H1 (cell line): Measurements from ENCODE around the gene RPIA. TPM values are rescaled to one million over a fixed set of nuclear protein-coding genes. Genes with fewer than 3 reads are reported as not detected.
A peak's percentile ranks its signal among the peaks of the same experiment; 100 is the strongest.

Experiments
- CTCF ChIA-PET: fragments of 300-600 bp; sonication (Branson Sonifier 250); formaldehyde crosslinking; loops from one replicate; lab custom pipeline; 2021; ENCODE audit not compliant: partially characterized antibody; lab: Charles Lee
- POLR2A ChIA-PET: fragments of 300-600 bp; sonication (Branson Sonifier 250); formaldehyde crosslinking; loops from one replicate; lab custom pipeline; 2021; ENCODE audit warnings: inconsistent platforms; ENCODE audit not compliant: partially characterized antibody; lab: Charles Lee
- DNase-seq, 2 experiments: peaks; one replicate each; pipeline versions ENCODE4 v3.0.0 to v3.0.0-alpha.2; 2010 to 2022; ENCODE audit warnings: low spot score in 2 of 2, low read depth in 1 of 2, mixed read lengths in 1 of 2
- FAIRE-seq: peaks from 2 replicates; lab custom pipeline; 2011; peaks lifted over from hg19 to GRCh38; lab: Jason Lieb, UNC
- H2AFZ ChIP-seq: 2 replicates; pipeline ENCODE4 v1.8.1; 2012; ENCODE audit warnings: low read length, inconsistent platforms
- H2AK5ac ChIP-seq: 2 replicates; pipeline ENCODE4 v1.6.1; 2013; ENCODE audit warnings: low read depth, low read length
- H2BK120ac ChIP-seq: replicated peaks from 2 replicates; pipeline ENCODE3; 2013; ENCODE audit warnings: low read depth, low read length, inconsistent platforms
- H2BK12ac ChIP-seq: 2 replicates; pipeline ENCODE4 v1.6.1; 2013; ENCODE audit warnings: low read depth, low read length
- H2BK15ac ChIP-seq: 2 replicates; pipeline ENCODE4 v1.6.1; 2013; ENCODE audit warnings: low read length
- H2BK20ac ChIP-seq: 2 replicates; pipeline ENCODE4 v1.6.1; 2013; ENCODE audit warnings: low read length
- H2BK5ac ChIP-seq: 2 replicates; pipeline ENCODE4 v1.6.1; 2013; ENCODE audit warnings: low read depth, low read length
- H3K14ac ChIP-seq: 2 replicates; pipeline ENCODE4 v1.6.1; 2013; ENCODE audit warnings: inconsistent platforms; ENCODE audit not compliant: insufficient read length
- H3K18ac ChIP-seq: 2 replicates; pipeline ENCODE4 v1.6.1; 2013; ENCODE audit warnings: low read length; ENCODE audit errors: extremely low read depth
- H3K23ac ChIP-seq: 2 replicates; pipeline ENCODE4 v1.6.1; 2013; ENCODE audit warnings: inconsistent platforms; ENCODE audit not compliant: insufficient read length
- H3K23me2 ChIP-seq: 2 replicates; pipeline ENCODE4 v1.6.1; 2013; ENCODE audit warnings: low read depth, low read length
- H3K27ac ChIP-seq: 2 replicates; pipeline ENCODE4 v1.6.1; 2011; ENCODE audit warnings: low read depth, low read length, inconsistent platforms
- H3K27me3 ChIP-seq, 4 experiments: replicated peaks in 1 of 4; 1 replicate in 1 of 4; 2 replicates in 3 of 4; pipeline versions ENCODE4 v1.6.1 to v1.8.1; 2011 to 2013; ENCODE audit warnings: low read length in 3 of 4, mild to moderate bottlenecking in 3 of 4, inconsistent platforms in 2 of 4, mixed read lengths in 2 of 4, moderate library complexity in 1 of 4; ENCODE audit not compliant: control insufficient read depth in 3 of 4, insufficient read depth in 3 of 4; ENCODE audit errors: extremely low read depth in 1 of 4
- H3K36me3 ChIP-seq, 4 experiments: 2 replicates each; pipeline versions ENCODE4 v1.6.1 to v1.8.1; 2011 to 2013; ENCODE audit warnings: mild to moderate bottlenecking in 4 of 4, low read length in 3 of 4, moderate library complexity in 2 of 4, control low read depth in 1 of 4, inconsistent platforms in 1 of 4; ENCODE audit not compliant: insufficient read depth in 4 of 4, control insufficient read depth in 2 of 4
- H3K4ac ChIP-seq: replicated peaks from 2 replicates; pipeline ENCODE3; 2013; ENCODE audit warnings: low read length, low read depth, mixed read lengths, inconsistent platforms; ENCODE audit not compliant: insufficient read length
- H3K4me1 ChIP-seq, 4 experiments: replicated peaks in 1 of 4; 1 replicate in 1 of 4; 2 replicates in 3 of 4; pipeline versions ENCODE4 v1.6.1 to v1.8.1; 2011 to 2013; ENCODE audit warnings: low read length in 3 of 4, inconsistent platforms in 2 of 4, mixed read lengths in 1 of 4; ENCODE audit not compliant: insufficient read depth in 4 of 4, control insufficient read depth in 3 of 4
- H3K4me2 ChIP-seq, 2 experiments: 2 replicates each; pipeline versions ENCODE4 v1.6.1 to v1.8.1; 2011 to 2013; ENCODE audit warnings: low read depth in 2 of 2, low read length in 2 of 2, control low read depth in 1 of 2, inconsistent platforms in 1 of 2, mild to moderate bottlenecking in 1 of 2; ENCODE audit not compliant: insufficient read depth in 1 of 2
- H3K4me3 ChIP-seq, 4 experiments: fragments of 200-600, 300-600 bp in 1 of 4; sonication (generic), shearing (Covaris generic), sonication (Bioruptor Twin) in 1 of 4; 2 replicates each; pipeline versions ENCODE4 v1.5.1 to v1.8.1; 2011 to 2016; ENCODE audit warnings: low read length in 4 of 4, low read depth in 3 of 4, control low read depth in 2 of 4, inconsistent platforms in 2 of 4, mild to moderate bottlenecking in 2 of 4, mixed read lengths in 1 of 4, moderate library complexity in 1 of 4; ENCODE audit not compliant: insufficient read depth in 2 of 4; ENCODE audit errors: extremely low read depth in 1 of 4
- H3K56ac ChIP-seq: replicated peaks from 2 replicates; pipeline ENCODE3; 2013; ENCODE audit warnings: low read depth, mild to moderate bottlenecking, mixed read lengths, low read length, inconsistent platforms; ENCODE audit not compliant: insufficient read length
- H3K79me1 ChIP-seq: 2 replicates; pipeline ENCODE4 v1.6.1; 2013; ENCODE audit warnings: low read depth, low read length, control low read depth
- H3K79me2 ChIP-seq, 2 experiments: 2 replicates each; pipeline versions ENCODE4 v1.6.1 to v1.8.1; 2012 to 2013; ENCODE audit warnings: low read length in 2 of 2, mild to moderate bottlenecking in 2 of 2, inconsistent platforms in 1 of 2; ENCODE audit not compliant: insufficient read depth in 2 of 2, control insufficient read depth in 1 of 2
- H3K9ac ChIP-seq, 4 experiments: replicated peaks in 1 of 4; 1 replicate in 1 of 4; 2 replicates in 3 of 4; pipeline versions ENCODE4 v1.6.1 to v1.8.1; 2011 to 2013; ENCODE audit warnings: low read depth in 3 of 4, low read length in 3 of 4, control low read depth in 2 of 4, mild to moderate bottlenecking in 2 of 4, moderate library complexity in 2 of 4, inconsistent platforms in 1 of 4; ENCODE audit errors: extremely low read depth in 1 of 4
- H3K9me3 ChIP-seq, 2 experiments: 2 replicates each; pipeline versions ENCODE4 v1.6.1 to v1.8.1; 2012 to 2013; ENCODE audit warnings: mild to moderate bottlenecking in 2 of 2, moderate library complexity in 2 of 2, control low read depth in 1 of 2, inconsistent platforms in 1 of 2, low read depth in 1 of 2, low read length in 1 of 2, mixed read lengths in 1 of 2; ENCODE audit not compliant: insufficient read depth in 2 of 2
- H4K20me1 ChIP-seq, 2 experiments: replicated peaks in 1 of 2; 2 replicates each; pipeline versions ENCODE3 to v1.8.1; 2011 to 2013; ENCODE audit warnings: inconsistent platforms in 2 of 2, low read length in 2 of 2, mild to moderate bottlenecking in 1 of 2; ENCODE audit not compliant: insufficient read depth in 2 of 2, control insufficient read depth in 1 of 2
- H4K5ac ChIP-seq: 2 replicates; pipeline ENCODE4 v1.6.1; 2013; ENCODE audit warnings: low read length, low read depth, mixed read lengths, inconsistent platforms; ENCODE audit not compliant: insufficient read length
- H4K8ac ChIP-seq: 2 replicates; pipeline ENCODE4 v1.8.0; 2013; ENCODE audit warnings: mild to moderate bottlenecking, moderate library complexity, low read length, inconsistent platforms; ENCODE audit not compliant: insufficient read depth; ENCODE audit errors: extremely low read depth
- H4K91ac ChIP-seq: replicated peaks from 2 replicates; pipeline ENCODE3; 2013; ENCODE audit warnings: low read length, mixed read lengths, inconsistent platforms; ENCODE audit not compliant: insufficient read length
- BACH1 ChIP-seq: IDR thresholded peaks from 2 replicates; pipeline ENCODE4 v1.6.1; 2012; ENCODE audit warnings: low read length, improper control_type of control experiment
- CBX8 ChIP-seq: fragments of 300-800, 300-1000 bp; sonication (generic); IDR thresholded peaks from 2 replicates; pipeline ENCODE4 v1.7.1; 2016; ENCODE audit warnings: low read depth, low read length, borderline replicate concordance
- CEBPB ChIP-seq: IDR thresholded peaks from 2 replicates; pipeline ENCODE4 v1.6.1; 2012; ENCODE audit warnings: low read depth, low read length
- FOSL1 ChIP-seq: IDR thresholded peaks from 2 replicates; pipeline ENCODE4 v1.6.1; 2011; ENCODE audit warnings: mild to moderate bottlenecking, low read depth, low read length, moderate library complexity; ENCODE audit not compliant: insufficient read depth
- HDAC6 ChIP-seq: IDR thresholded peaks from one replicate; pipeline ENCODE4 v1.7.1; 2012; ENCODE audit warnings: low read depth, mild to moderate bottlenecking, inconsistent platforms, low read length, moderate library complexity
- JUN ChIP-seq: IDR thresholded peaks from 2 replicates; pipeline ENCODE4 v1.6.1; 2011; ENCODE audit warnings: low read depth, mild to moderate bottlenecking, improper control_type of control experiment, low read length
- MAFK ChIP-seq: IDR thresholded peaks from 2 replicates; pipeline ENCODE4 v1.6.1; 2012; ENCODE audit warnings: low read depth, mild to moderate bottlenecking, improper control_type of control experiment, low read length
- NRF1 ChIP-seq: IDR thresholded peaks from 2 replicates; pipeline ENCODE4 v1.6.1; 2011; ENCODE audit warnings: mild to moderate bottlenecking, low read depth, low read length, improper control_type of control experiment
- POLR2A ChIP-seq, 2 experiments: IDR thresholded peaks; 1 replicate in 1 of 2; 2 replicates in 1 of 2; pipeline ENCODE4 v1.6.1; 2011; ENCODE audit warnings: low read depth in 2 of 2, low read length in 2 of 2, mild to moderate bottlenecking in 2 of 2; ENCODE audit errors: control extremely low read depth in 1 of 2
- RFX5 ChIP-seq: IDR thresholded peaks from 2 replicates; pipeline ENCODE4 v1.6.1; 2011; ENCODE audit warnings: low read depth, low read length, improper control_type of control experiment, borderline replicate concordance
- RNF2 ChIP-seq: fragments of 200-900, 300-1000 bp; sonication (generic); IDR thresholded peaks from 2 replicates; pipeline ENCODE4 v1.7.1; 2016; ENCODE audit warnings: borderline replicate concordance, low read depth, mild to moderate bottlenecking, antibody characterized with exemption, low read length; ENCODE audit not compliant: poor library complexity, severe bottlenecking; ENCODE audit errors: missing control alignments
- SIX5 ChIP-seq: IDR thresholded peaks from 2 replicates; pipeline ENCODE4 v1.6.1; 2011; ENCODE audit warnings: mild to moderate bottlenecking, low read depth, low read length
- WGBS, 2 experiments: shearing (Covaris generic) in 1 of 2; methylation state at CpG; one replicate each; pipeline versions ENCODE4 v1.1.6 to v1.1.7; 2013 to 2015; ENCODE audit warnings: low lambda C conversion rate in 2 of 2, mixed read lengths in 2 of 2, inconsistent platforms in 1 of 2, low coverage in 1 of 2, missing lambda C conversion rate in 1 of 2; ENCODE audit not compliant: insufficient replicate concordance in 2 of 2, insufficient coverage in 1 of 2, insufficient read length in 1 of 2; ENCODE audit errors: extremely low coverage in 1 of 2, missing lambda C conversion rate in 1 of 2; 5-methylcytosine and 5-hydroxymethylcytosine counted together
- polyA plus RNA-seq, 7 experiments: library from polyadenylated mRNA; depleted of rRNA in 3 of 7; stranded (reverse) in 5 of 7; unstranded in 2 of 7; fragments of >200 nt in 5 of 7; fragments of 200-250 nt in 2 of 7; gene quantifications; 1 replicate in 5 of 7; 2 replicates in 1 of 7; 4 replicates in 1 of 7; pipeline versions ENCODE4 v1.2.1 to v1.2.3, GENCODE V29; 2011 to 2013; ENCODE audit warnings: missing spikeins in 2 of 7, mixed read lengths in 2 of 7
- total RNA-seq: library from RNA; stranded (reverse); fragmentation: NEBNext Ultra II Directional; extraction: Animal tissue kit (Norgen Biotek cat#: 25700); gene quantifications from 2 replicates; pipeline ENCODE4 v1.2.1, GENCODE V29; 2021

The RPIA gene
- total and polyA plus RNA-seq, 2 of the 8 experiments (the other 6 are each of a cell fraction or from before 2014, with no cell fraction given), result 13.1 to 24.0 TPM

GRCh38 chr2:88765154-88765888, 73.8 kb downstream of the RPIA start:
- peaks cover 3 to 7% of the 10 kb centered on the region in 2 experiments; a peak in 1 of 4 replicates for H3K9me3 ChIP-seq
- no peak overlapping the region for H2BK20ac ChIP-seq
- peak overlapping the region; percentile 29 to 59 (median 45) for H3K4me3 ChIP-seq
- DNase-seq, result peak; percentile 27 to 82
- H2BK5ac ChIP-seq, result no peak overlapping the region
- H2BK12ac ChIP-seq, result 0 out of 2 replicates have a peak overlapping the region, but pooled peaks have one; percentile 5
- peaks cover 0 to 4% (median 1%) of the 10 kb centered on the region in 4 experiments; a peak in 4 of 7 replicates for H3K4me1 ChIP-seq
- peaks cover 0 to 2% of the 10 kb centered on the region in 2 experiments for H4K20me1 ChIP-seq
- H3K79me1 ChIP-seq, result no peaks in the 10 kb centered on the region
- H4K5ac ChIP-seq, result no peak overlapping the region
- no peak overlapping the region; the same call in 1 of the 2 replicates for H3K18ac ChIP-seq
- H3K14ac ChIP-seq, result no peak overlapping the region
- FAIRE-seq, result no peak
- H3K56ac ChIP-seq, result no peak overlapping the region
- ChIA-PET CTCF (interaction anchor here (0.7 kb wide), 1 partner anchor 12 kb away, joined by 3 read pairs; no protein-coding TSS in a partner anchor), POLR2A (no interaction called here)
- H4K8ac ChIP-seq, result peak overlapping the region; percentile 51
- peaks cover 10% of the 10 kb centered on the region; the same call in 1 of the 2 replicates for H3K23me2 ChIP-seq
- H2AFZ ChIP-seq, result 0 out of 2 replicates have a peak overlapping the region, but pooled peaks have one; percentile 12
- H3K4ac ChIP-seq, result no peak overlapping the region
- H3K4me2 ChIP-seq, result peak overlapping the region; percentile 89 to 91
- H3K27ac ChIP-seq, result no peak overlapping the region
- no peak overlapping the region for H2BK120ac ChIP-seq
- no peak overlapping the region for H3K23ac ChIP-seq
- no peaks in the 10 kb centered on the region for H3K36me3 ChIP-seq
- WGBS, 2 experiments, result 2% methylated on average over 52 of the region's 75 CpGs; no CpG with 5 or more reads in 1 of the 2 experiments
- H4K91ac ChIP-seq, result no peak overlapping the region
- peaks cover 8 to 27% (median 18%) of the 10 kb centered on the region in 4 experiments for H3K27me3 ChIP-seq
- H2AK5ac ChIP-seq, result no peak overlapping the region
- H3K79me2 ChIP-seq, result no peaks in the 10 kb centered on the region
- no peak overlapping the region for H3K9ac ChIP-seq
- H2BK15ac ChIP-seq, result peak overlapping the region; percentile 46; the same call in 1 of the 2 replicates
- TF ChIP-seq SIX5 (no peak), MAFK (no peak), JUN (no peak), CEBPB (no peak), RNF2 (no peak), NRF1 (no peak), RFX5 (no peak), POLR2A (IDR thresholded peaks at IDR 0.05; ENCODE audit: control extremely low read depth in 1 of 2, low read depth in 2 of 2, low read length in 2 of 2) (no peak), BACH1 (no peak), HDAC6 (no peak), FOSL1 (no peak), CBX8 (no peak)
